HCT116 (cell line): ENCODE data around the gene RPTOR. TPM values are rescaled to one million over a fixed set of nuclear protein-coding genes. Genes with fewer than 3 reads are reported as not detected.

Source experiments
- ATAC-seq: fragments of 200-7000 bp; cut with Tn5 transposase; 2 replicates; pipeline ENCODE4 v1.9.1; 2020; ENCODE audit warnings: mild to moderate bottlenecking, moderate library complexity
- BruUV-seq: library from RNA; stranded (reverse); fragments of 400-500 nt; replicated peaks from 2 replicates; lab custom pipeline; 2021; lab: Mats Ljungman, UMichigan
- CTCF ChIA-PET: fragments of 300-600 bp; sonication (Branson Sonifier 250); formaldehyde crosslinking; loops from one replicate; lab custom pipeline; 2021; ENCODE audit warnings: antibody characterized with exemption; lab: Charles Lee
- POLR2A ChIA-PET: fragments of 300-600, 350-600 bp; sonication (Branson Sonifier 250); formaldehyde crosslinking; loops from one replicate; lab custom pipeline; 2021; ENCODE audit warnings: antibody characterized with exemption; lab: Charles Lee
- RAD21 ChIA-PET, 2 experiments: fragments of 300-600 bp; sonication (Branson Sonifier 250); formaldehyde crosslinking; loops; one replicate each; lab custom pipeline; 2023; ENCODE audit warnings: low total read pairs in 2 of 2; ENCODE audit not compliant: uncharacterized antibody in 2 of 2, unreplicated experiment in 2 of 2, low non-redundant PET in 1 of 2; lab: Charles Lee
- DNase-seq: peaks from one replicate; pipeline ENCODE4 v3.0.0-alpha.2; 2010; ENCODE audit warnings: low read depth, low spot score
- H2AFZ ChIP-seq: fragments of 200-600 bp; shearing (Covaris generic), sonication (generic); 2 replicates; pipeline ENCODE4 v1.6.1; 2017; ENCODE audit warnings: low read depth, mixed run types, mixed read lengths, antibody characterized with exemption, low read length; ENCODE audit not compliant: poor library complexity, severe bottlenecking
- H3K27ac ChIP-seq: 2 replicates; pipeline ENCODE4 v1.5.1; 2012; ENCODE audit warnings: low read depth, low read length
- H3K27me3 ChIP-seq: fragments of 200-600 bp; sonication (generic); 2 replicates; pipeline ENCODE4 v1.6.1; 2016; ENCODE audit warnings: mixed run types, low read length, mixed read lengths; ENCODE audit not compliant: insufficient read depth
- H3K36me3 ChIP-seq, 2 experiments: fragments of 200-500 bp in 1 of 2; fragments of 200-600 bp in 1 of 2; sonication (Bioruptor generic) in 1 of 2; sonication (generic) in 1 of 2; 2 replicates each; pipeline versions ENCODE4 v1.5.1 to v1.6.1; 2014 to 2016; ENCODE audit warnings: low read length in 2 of 2, inconsistent platforms in 1 of 2, mixed read lengths in 1 of 2, mixed run types in 1 of 2; ENCODE audit not compliant: insufficient read depth in 2 of 2, control insufficient read depth in 1 of 2
- H3K4me1 ChIP-seq, 2 experiments: fragments of 200-600 bp in 1 of 2; sonication (generic) in 1 of 2; 2 replicates each; pipeline versions ENCODE4 v1.5.1 to v1.6.1; 2012 to 2017; ENCODE audit warnings: low read length in 2 of 2, inconsistent platforms in 1 of 2, mild to moderate bottlenecking in 1 of 2, mixed read lengths in 1 of 2, mixed run types in 1 of 2, moderate library complexity in 1 of 2; ENCODE audit not compliant: insufficient read depth in 2 of 2, control insufficient read depth in 1 of 2
- H3K4me2 ChIP-seq: fragments of 200-600 bp; sonication (generic); 2 replicates; pipeline ENCODE4 v1.6.1; 2017; ENCODE audit warnings: mixed run types, low read length, mixed read lengths
- H3K4me3 ChIP-seq, 2 experiments: fragments of 200-600 bp in 1 of 2; sonication (generic) in 1 of 2; replicated peaks in 1 of 2; 2 replicates each; pipeline ENCODE4 v1.5.1; 2011 to 2016; ENCODE audit warnings: low read length in 2 of 2, control low read depth in 1 of 2, low read depth in 1 of 2, mild to moderate bottlenecking in 1 of 2, mixed read lengths in 1 of 2, mixed run types in 1 of 2
- H3K79me2 ChIP-seq: fragments of 200-600 bp; sonication (generic); 2 replicates; pipeline ENCODE4 v1.6.1; 2017; ENCODE audit warnings: mild to moderate bottlenecking, mixed run types, low read length, moderate library complexity, mixed read lengths; ENCODE audit not compliant: insufficient read depth
- H3K9ac ChIP-seq: fragments of 200-600 bp; sonication (generic); 2 replicates; pipeline ENCODE4 v1.6.1; 2016; ENCODE audit warnings: low read length, mixed read lengths
- H3K9me2 ChIP-seq: fragments of 200-600 bp; sonication (generic), shearing (Covaris generic); 2 replicates; pipeline ENCODE4 v1.6.1; 2017; ENCODE audit warnings: mixed run types, mild to moderate bottlenecking, moderate library complexity; ENCODE audit not compliant: insufficient read depth
- H3K9me3 ChIP-seq, 2 experiments: fragments of 200-500 bp in 1 of 2; fragments of 200-600 bp in 1 of 2; sonication (Bioruptor generic) in 1 of 2; sonication (generic) in 1 of 2; 2 replicates each; pipeline ENCODE4 v1.6.1; 2014 to 2017; ENCODE audit warnings: low read length in 2 of 2, mixed read lengths in 2 of 2, inconsistent platforms in 1 of 2, low read depth in 1 of 2, mild to moderate bottlenecking in 1 of 2, mixed run types in 1 of 2, moderate library complexity in 1 of 2; ENCODE audit not compliant: control insufficient read depth in 1 of 2, insufficient read depth in 1 of 2
- H4K20me1 ChIP-seq: fragments of 200-600 bp; sonication (generic), shearing (Covaris generic); 2 replicates; pipeline ENCODE4 v1.6.1; 2017; ENCODE audit warnings: mixed run types, mild to moderate bottlenecking, moderate library complexity; ENCODE audit not compliant: insufficient read depth
- CEBPB ChIP-seq: IDR thresholded peaks from 2 replicates; pipeline ENCODE4 v1.6.1; 2012; ENCODE audit warnings: low read depth
- CTCF ChIP-seq, 3 experiments: fragments of 200-600 bp in 1 of 3; sonication (generic) in 1 of 3; IDR thresholded peaks in 2 of 3; conservative IDR thresholded peaks in 1 of 3; 2 replicates each; pipeline ENCODE4 v1.5.1; 2012 to 2017; ENCODE audit warnings: low read depth in 2 of 3, low read length in 2 of 3, antibody characterized with exemption in 1 of 3, borderline replicate concordance in 1 of 3, control low read depth in 1 of 3, mild to moderate bottlenecking in 1 of 3, mixed read lengths in 1 of 3, mixed run types in 1 of 3, moderate library complexity in 1 of 3; ENCODE audit not compliant: insufficient read depth in 1 of 3
- EGR1 ChIP-seq: IDR thresholded peaks from 2 replicates; pipeline ENCODE4 v1.6.1; 2012; ENCODE audit warnings: low read depth
- ELF1 ChIP-seq: IDR thresholded peaks from 2 replicates; pipeline ENCODE4 v1.6.1; 2012; ENCODE audit warnings: low read depth, borderline replicate concordance
- EZH2phosphoT487 ChIP-seq: fragments of 200-600 bp; IDR thresholded peaks from 2 replicates; pipeline ENCODE4 v1.6.1; 2018; ENCODE audit warnings: antibody characterized with exemption, borderline replicate concordance
- MAX ChIP-seq: IDR thresholded peaks from 2 replicates; pipeline ENCODE4 v1.6.1; 2012
- SRF ChIP-seq: IDR thresholded peaks from 2 replicates; pipeline ENCODE4 v1.6.1; 2012; ENCODE audit warnings: low read depth
- YY1 ChIP-seq: IDR thresholded peaks from 2 replicates; pipeline ENCODE4 v1.6.1; 2011; ENCODE audit warnings: low read length, low read depth, moderate library complexity, mild to moderate bottlenecking; ENCODE audit not compliant: insufficient replicate concordance; ENCODE audit errors: extremely low read depth
- ZFX ChIP-seq: fragments of 450-650 bp; IDR thresholded peaks from 2 replicates; pipeline ENCODE4 v1.6.1; 2017
- intact Hi-C: fragments of 100-400 bp; cut with micrococcal nuclease; formaldehyde crosslinking; loops from 2 replicates; pipeline ENCODE4 v1.10.0; 2022
- total RNA-seq: library from RNA; stranded (reverse); gene quantifications from one replicate; pipeline ENCODE4 v1.2.1, GENCODE V29; 2021; ENCODE audit not compliant: unreplicated experiment

Gene RPTOR
- total RNA-seq, 1 experiment from 2014 or later, result 69.5 TPM

GRCh38 chr17:80902197-80902962 lies 357.7 kb downstream of the RPTOR start:
- Histone ChIP-seq H3K9me3 (no peaks in the 10 kb centered on the region), H3K4me2 (no peak overlapping the region), H3K27me3 (no peaks in the 10 kb centered on the region), H2AFZ (no peak overlapping the region), H3K27ac (no peak overlapping the region), H3K4me1 (peaks cover 0 to 5% of the 10 kb centered on the region in 2 experiments; a peak in 1 of 4 replicates), H4K20me1 (no peaks in the 10 kb centered on the region), H3K79me2 (no peaks in the 10 kb centered on the region; the same call in 1 of the 2 replicates), H3K4me3 (no peak overlapping the region), H3K9ac (no peak overlapping the region), H3K36me3 (peaks cover 0 to 8% of the 10 kb centered on the region in 2 experiments; a peak in 1 of 4 replicates), H3K9me2 (no peaks in the 10 kb centered on the region)
- no peak for ATAC-seq
- no peak for DNase-seq
- ChIA-PET POLR2A (no interaction called here), RAD21 (interaction anchor here in 1 of 2 experiments (0.7 kb wide), 1 partner anchor 475 kb away, joined by 3 read pairs; no protein-coding TSS in a partner anchor), CTCF (no interaction called here)
- BruUV-seq, result no TSS peak
- intact Hi-C loops, result no loop called here
- TF ChIP-seq ZFX, result no peak
- TF ChIP-seq YY1, result no peak
- no peak for TF ChIP-seq EGR1
- TF ChIP-seq MAX, result no peak
- no peak for TF ChIP-seq CEBPB
- no peak for TF ChIP-seq SRF
- no peak for TF ChIP-seq CTCF (IDR thresholded peaks at IDR 0.05 in 2 of 3, conservative IDR thresholded peaks at IDR 0.05 in 1 of 3; ENCODE audit: borderline replicate concordance in 1 of 3, insufficient read depth in 1 of 3, low read depth in 2 of 3, low read length in 2 of 3)
- no peak for TF ChIP-seq EZH2phosphoT487
- TF ChIP-seq ELF1, result no peak
